ENCODE measurements around the gene ACSS3. TPM values are rescaled to one million over a fixed set of nuclear protein-coding genes. Genes with fewer than 3 reads are reported as not detected.
"Not testable (repeated sequence)": the region's sequence is repeated elsewhere in the genome, so short reads cannot be mapped to it uniquely, and the experiment has no call there.

Gene ACSS3
- 10 to 100 TPM in 1 of 4 donors, 1 to 10 TPM in 3; 5.8 to 12.1 (median 6.9) TPM for total RNA-seq

GRCh38 chr12:81077686-81078441 lies at the start of gene ACSS3:
ACSS3 (plus strand) TSS chr12:81078079; CDS start chr12:81078121, 42 bp downstream.
- intact Hi-C loops (cut with DNase I): no loop called here
- 4% methylated on average over 13 of the region's 49 CpGs for WGBS

GRCh38 chr12:81034926-81035325 lies 43.0 kb upstream of the ACSS3 start:
- no peak for DNase-seq (ENCODE audit: extremely low spot score)
- intact Hi-C loops (cut with DNase I): no loop called here
- Histone ChIP-seq H3K36me3 (no peaks in the 10 kb centered on the region), H3K9me3 (no peaks in the 10 kb centered on the region), H3K4me3 (no peak overlapping the region), H3K27me3 (no peaks in the 10 kb centered on the region), H3K4me1 (no peaks in the 10 kb centered on the region), H3K27ac (replicated peaks in 1 of 4) (no peak overlapping the region)
- TF ChIP-seq CTCF (IDR thresholded peaks at IDR 0.05) (no peak), EP300 (IDR thresholded peaks at IDR 0.05) (no peak), POLR2A (IDR thresholded peaks at IDR 0.05; ENCODE audit: low read depth) (no peak), POLR2AphosphoS5 (IDR thresholded peaks at IDR 0.05) (no peak)
- WGBS: 87% methylated on average over 1 of the region's 1 CpG

More at GRCh38 chr12:81077686-81078441, at the start of gene ACSS3:
- H3K27ac ChIP-seq (replicated peaks in 1 of 4): peak within 1 kb of the TSS; percentile 58 to 81 (median 63)
- DNase-seq (ENCODE audit: extremely low spot score): peak; percentile 92
- no peaks in the 10 kb centered on the region for H3K36me3 ChIP-seq
- peak within 1 kb of the TSS; percentile 57 to 60 (median 58) for H3K4me3 ChIP-seq
- H3K27me3 ChIP-seq: peaks cover 0 to 14% (median 5%) of the 10 kb centered on the region in 4 donors
- peaks cover 3 to 15% (median 12%) of the 10 kb centered on the region in 4 donors for H3K4me1 ChIP-seq
- TF ChIP-seq CTCF (IDR thresholded peaks at IDR 0.05) (no peak), POLR2AphosphoS5 (IDR thresholded peaks at IDR 0.05) (peak in 1 of 2 donors; percentile 9), POLR2A (IDR thresholded peaks at IDR 0.05; ENCODE audit: low read depth) (no peak)
- H3K9me3 ChIP-seq: no peaks in the 10 kb centered on the region

GRCh38 chr12:81039231-81039630 lies 38.6 kb upstream of the ACSS3 start:
- WGBS: 79% methylated on average over 2 of the region's 2 CpGs
- Histone ChIP-seq H3K9me3 (no peaks in the 10 kb centered on the region), H3K27ac (replicated peaks in 1 of 4) (no peak overlapping the region), H3K4me3 (no peak overlapping the region), H3K27me3 (no peaks in the 10 kb centered on the region), H3K4me1 (no peaks in the 10 kb centered on the region), H3K36me3 (no peaks in the 10 kb centered on the region)
- TF ChIP-seq POLR2AphosphoS5 (IDR thresholded peaks at IDR 0.05) (no peak), POLR2A (IDR thresholded peaks at IDR 0.05; ENCODE audit: low read depth) (no peak), EP300 (IDR thresholded peaks at IDR 0.05) (no peak), CTCF (IDR thresholded peaks at IDR 0.05) (no peak)
- intact Hi-C loops (cut with DNase I): no loop called here
- DNase-seq (ENCODE audit: extremely low spot score): no peak

- DNase-seq (ENCODE audit: extremely low spot score): no peak
- Histone ChIP-seq H3K27ac (replicated peaks in 1 of 4) (no peak overlapping the region), H3K4me1 (no peaks in the 10 kb centered on the region), H3K36me3 (no peaks in the 10 kb centered on the region), H3K4me3 (no peak overlapping the region), H3K27me3 (no peaks in the 10 kb centered on the region), H3K9me3 (no peaks in the 10 kb centered on the region)
- intact Hi-C loops (cut with DNase I): no loop called here
- TF ChIP-seq CTCF (IDR thresholded peaks at IDR 0.05): no peak
- TF ChIP-seq POLR2AphosphoS5 (IDR thresholded peaks at IDR 0.05): no peak
- no peak for TF ChIP-seq POLR2A (IDR thresholded peaks at IDR 0.05; ENCODE audit: low read depth)
- no peak for TF ChIP-seq EP300 (IDR thresholded peaks at IDR 0.05)
- 100% methylated on average over 1 of the region's 1 CpG for WGBS
Observed at GRCh38 chr12:81043979-81044740, 33.7 kb upstream of the ACSS3 start.

GRCh38 chr12:81064971-81065370 lies 12.9 kb upstream of the ACSS3 start:
- 87% methylated on average over 3 of the region's 11 CpGs for WGBS
- H3K27me3 ChIP-seq; H3K4me1 ChIP-seq; intact Hi-C loops (cut with DNase I); DNase-seq (ENCODE audit: extremely low spot score); H3K9me3 ChIP-seq; H3K4me3 ChIP-seq; H3K36me3 ChIP-seq; H3K27ac ChIP-seq (replicated peaks in 1 of 4): not testable (repeated sequence)
